Activated CD8-positive, alpha-beta T cell treated with anti-CD3 and anti-CD28 coated beads for 36 hours (primary cell): ENCODE measurements around the gene TSKU. TPM values are rescaled to one million over a fixed set of nuclear protein-coding genes. Genes with fewer than 3 reads are reported as not detected.

Experiments used
- ATAC-seq: fragments of 200-7000 bp; cut with Tn5 transposase; one replicate; pipeline ENCODE4 v1.10.0; 2021; ENCODE audit warnings: mild to moderate bottlenecking, moderate library complexity
- CTCF ChIA-PET: fragments of 350-600 bp; sonication (Branson Sonifier 250); formaldehyde crosslinking; loops from one replicate; lab custom pipeline; 2021; ENCODE audit warnings: antibody characterized with exemption; lab: Charles Lee
- POLR2A ChIA-PET: fragments of 350-600 bp; sonication (Branson Sonifier 250); formaldehyde crosslinking; loops from one replicate; lab custom pipeline; 2021; ENCODE audit warnings: antibody characterized with exemption; lab: Charles Lee
- DNase-seq: peaks from one replicate; pipeline ENCODE4 v3.0.0-alpha.2; 2020
- H3K27ac Mint-ChIP-seq: one replicate; pipeline ENCODE4 v1.8.0; 2021; ENCODE audit warnings: mild to moderate bottlenecking, mixed read lengths
- H3K27me3 Mint-ChIP-seq: one replicate; pipeline ENCODE4 v1.8.0; 2021; ENCODE audit warnings: mixed read lengths
- H3K36me3 Mint-ChIP-seq: one replicate; pipeline ENCODE4 v1.8.0; 2021; ENCODE audit warnings: low read depth, mixed read lengths
- H3K4me1 Mint-ChIP-seq: one replicate; pipeline ENCODE4 v1.8.0; 2021; ENCODE audit warnings: low read depth, mixed read lengths
- H3K4me3 Mint-ChIP-seq: one replicate; pipeline ENCODE4 v1.8.0; 2021; ENCODE audit warnings: mild to moderate bottlenecking, moderate library complexity, mixed read lengths
- H3K9me3 Mint-ChIP-seq: one replicate; pipeline ENCODE4 v1.8.0; 2021; ENCODE audit warnings: mixed read lengths
- CTCF ChIP-seq: fragments of 200-600 bp; IDR thresholded peaks from one replicate; pipeline ENCODE4 v1.8.0; 2022; ENCODE audit warnings: antibody characterized with exemption, mild to moderate bottlenecking
- intact Hi-C: fragments of 100-400 bp; cut with micrococcal nuclease; formaldehyde crosslinking; loops from one replicate; pipeline ENCODE4 v1.10.0; 2022
- total RNA-seq, 2 experiments: library from RNA; stranded (reverse); gene quantifications; one replicate each; pipeline ENCODE4 v1.2.3, GENCODE V29; 2021

The TSKU gene
- total RNA-seq, 2 experiments from 2014 or later = 6.5 to 8.4 TPM

DNA sequence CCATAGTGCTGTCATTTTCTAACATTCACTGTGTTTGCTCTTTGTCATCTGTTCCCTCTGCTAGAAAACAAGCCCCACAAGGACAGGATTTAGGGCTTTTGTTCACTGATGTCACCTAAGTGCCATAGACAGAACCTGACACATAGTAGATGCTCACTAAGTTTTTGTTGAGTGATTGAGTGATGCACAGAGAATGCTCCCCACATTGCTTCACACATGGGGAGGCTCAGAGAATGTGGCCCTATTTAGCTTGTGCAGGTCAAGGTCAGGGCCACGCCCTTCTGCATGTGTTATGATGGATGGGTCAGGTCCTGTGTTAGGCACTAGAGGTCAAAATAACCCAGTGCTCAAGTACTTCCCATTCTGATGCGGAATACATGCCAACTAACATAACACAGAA lies 33.1 kb upstream of the TSKU start:
- Mint-ChIP-seq H3K4me3 (no peak overlapping the region), H3K36me3 (no peaks in the 10 kb centered on the region), H3K27ac (no peak overlapping the region), H3K4me1 (no peaks in the 10 kb centered on the region), H3K9me3 (no peaks in the 10 kb centered on the region), H3K27me3 (peaks cover 4% of the 10 kb centered on the region)
- ChIA-PET CTCF (no interaction called here), POLR2A (no interaction called here)
- intact Hi-C loops = no loop called here
- ATAC-seq (no peak), DNase-seq (no peak)
- no peak for TF ChIP-seq CTCF

DNA sequence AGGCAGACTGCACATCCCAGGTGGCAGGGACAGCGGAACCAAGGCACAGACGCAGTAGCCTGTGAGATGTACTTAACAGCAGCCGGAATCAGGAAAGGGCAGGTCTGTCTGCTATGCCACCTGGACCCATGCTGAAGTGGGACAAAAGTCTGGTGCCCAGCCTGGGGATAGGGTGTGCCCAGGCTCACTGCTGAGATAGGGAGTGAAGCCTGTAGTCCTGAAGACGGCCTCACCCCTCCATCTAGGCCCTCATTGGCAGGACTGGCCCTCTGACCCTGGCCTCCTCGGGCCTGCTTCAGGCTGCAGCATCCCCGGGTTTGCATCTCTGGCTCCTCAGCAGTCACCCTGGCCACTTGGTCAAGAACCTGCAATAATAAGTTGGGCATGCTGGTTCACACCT lies 32.4 kb upstream of the TSKU start:
- H3K4me1 Mint-ChIP-seq = no peaks in the 10 kb centered on the region
- intact Hi-C loops = no loop called here
- H3K27ac Mint-ChIP-seq = no peak overlapping the region
- TF ChIP-seq CTCF = no peak
- no peaks in the 10 kb centered on the region for H3K36me3 Mint-ChIP-seq
- CTCF ChIA-PET = no interaction called here
- no peaks in the 10 kb centered on the region for H3K9me3 Mint-ChIP-seq
- ATAC-seq (no peak), DNase-seq (no peak)
- H3K27me3 Mint-ChIP-seq = peaks cover 3% of the 10 kb centered on the region
- POLR2A ChIA-PET = no interaction called here
- H3K4me3 Mint-ChIP-seq = no peak overlapping the region

GRCh38 chr11:76752321-76753143 lies 30.6 kb upstream of the TSKU start:
- H3K4me1 Mint-ChIP-seq = no peaks in the 10 kb centered on the region
- H3K27ac Mint-ChIP-seq = no peak overlapping the region
- ChIA-PET CTCF (interaction anchor here (1.7 kb wide), 1 partner anchor 30 kb away, joined by 8 read pairs; no protein-coding TSS in a partner anchor), POLR2A (no interaction called here)
- H3K4me3 Mint-ChIP-seq = no peak overlapping the region
- no peaks in the 10 kb centered on the region for H3K27me3 Mint-ChIP-seq
- no peak for TF ChIP-seq CTCF
- H3K9me3 Mint-ChIP-seq = no peaks in the 10 kb centered on the region
- DNase-seq (no peak), ATAC-seq (no peak)
- intact Hi-C loops = no loop called here
- no peaks in the 10 kb centered on the region for H3K36me3 Mint-ChIP-seq

DNA sequence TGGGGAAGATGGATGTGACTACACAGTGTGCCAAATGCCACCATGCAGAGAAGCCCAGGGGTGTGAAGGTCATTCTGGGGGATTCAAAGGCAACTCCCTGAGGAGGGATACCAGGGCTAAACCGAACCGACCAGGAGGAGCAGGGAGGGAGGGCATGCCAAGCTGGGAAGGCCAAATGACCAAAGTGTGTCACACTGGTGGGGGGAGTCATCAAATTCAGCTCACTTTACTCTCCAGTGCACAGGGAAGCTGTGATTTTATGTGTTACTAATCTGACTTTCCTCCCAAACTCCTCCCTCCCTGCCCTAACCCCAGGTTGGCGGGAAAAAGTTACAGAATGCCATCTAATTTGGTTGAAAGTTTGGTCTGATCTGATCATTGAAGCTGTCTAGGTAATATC lies 29.7 kb upstream of the TSKU start:
- no peaks in the 10 kb centered on the region for H3K36me3 Mint-ChIP-seq
- CTCF ChIA-PET = interaction anchor here (1.0 to 1.7 kb wide), 2 partner anchors 19 to 31 kb away, joined by 3 to 8 read pairs; no protein-coding TSS in a partner anchor
- intact Hi-C loops = no loop called here
- H3K27me3 Mint-ChIP-seq = no peaks in the 10 kb centered on the region
- no peak for TF ChIP-seq CTCF
- POLR2A ChIA-PET = no interaction called here
- ATAC-seq = no peak
- no peak overlapping the region for H3K4me3 Mint-ChIP-seq
- no peak for DNase-seq
- no peaks in the 10 kb centered on the region for H3K9me3 Mint-ChIP-seq
- no peaks in the 10 kb centered on the region for H3K4me1 Mint-ChIP-seq
- H3K27ac Mint-ChIP-seq = no peak overlapping the region

DNA sequence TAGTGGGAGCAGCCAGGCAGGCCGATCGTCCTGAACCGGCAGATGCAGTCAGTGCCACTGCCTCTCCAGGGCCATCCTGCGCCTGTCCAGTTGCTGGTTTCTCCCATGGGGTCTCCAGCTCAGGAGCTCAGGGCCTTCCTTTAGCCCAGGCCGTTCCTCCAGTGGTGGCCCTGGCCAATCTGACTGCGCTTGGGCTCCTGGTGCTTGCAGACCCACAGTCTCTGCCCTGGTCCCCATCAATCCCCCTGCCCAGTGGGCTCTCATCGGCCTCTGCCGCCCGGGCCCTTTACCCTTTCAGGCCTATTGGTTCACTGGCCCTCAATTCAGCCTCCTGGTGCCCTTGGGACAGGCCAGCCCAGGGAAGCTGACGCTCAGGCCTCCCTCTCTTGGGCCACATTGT lies 29.2 kb upstream of the TSKU start:
- H3K9me3 Mint-ChIP-seq = no peaks in the 10 kb centered on the region
- POLR2A ChIA-PET = no interaction called here
- intact Hi-C loops = no loop called here
- CTCF ChIA-PET = interaction anchor here (1.0 to 1.7 kb wide), 2 partner anchors 20 to 32 kb away, joined by 3 to 8 read pairs; no protein-coding TSS in a partner anchor
- no peaks in the 10 kb centered on the region for H3K36me3 Mint-ChIP-seq
- H3K27me3 Mint-ChIP-seq = no peaks in the 10 kb centered on the region
- no peak overlapping the region for H3K27ac Mint-ChIP-seq
- H3K4me1 Mint-ChIP-seq = no peaks in the 10 kb centered on the region
- H3K4me3 Mint-ChIP-seq = no peak overlapping the region
- DNase-seq = no peak
- TF ChIP-seq CTCF = no peak
- ATAC-seq = no peak
